ENCODE measurements around the gene NKX1-1.
A peak's percentile ranks its signal among the peaks of the same experiment; 100 is the strongest.

Gene NKX1-1

GRCh38 chr4:1359976-1360375 lies 46.3 kb downstream of the NKX1-1 start:
- DNase-seq (ENCODE audit: low read depth in 2 of 2): no peak
- no peak for TF ChIP-seq CTCF (IDR thresholded peaks at IDR 0.05; ENCODE audit: low read depth, low read length)
- no peak overlapping the region for H3K4me3 ChIP-seq (replicated peaks in 1 of 2; ENCODE audit: low read depth in 2 of 2, low read length in 2 of 2)

GRCh38 chr4:1359144-1359501 lies 47.1 kb downstream of the NKX1-1 start:
- no peak for TF ChIP-seq CTCF (IDR thresholded peaks at IDR 0.05; ENCODE audit: low read depth, low read length)
- DNase-seq (ENCODE audit: low read depth in 2 of 2): no peak
- H3K4me3 ChIP-seq (replicated peaks in 1 of 2; ENCODE audit: low read depth in 2 of 2, low read length in 2 of 2): no peak overlapping the region

GRCh38 chr4:1358421-1359143 lies 47.7 kb downstream of the NKX1-1 start:
- DNase-seq (ENCODE audit: low read depth in 2 of 2): no peak
- H3K4me3 ChIP-seq (replicated peaks in 1 of 2; ENCODE audit: low read depth in 2 of 2, low read length in 2 of 2): no peak overlapping the region
- no peak for TF ChIP-seq CTCF (IDR thresholded peaks at IDR 0.05; ENCODE audit: low read depth, low read length)

- no peak for DNase-seq (ENCODE audit: low read depth in 2 of 2)
- no peak for TF ChIP-seq CTCF (IDR thresholded peaks at IDR 0.05; ENCODE audit: low read depth, low read length)
- no peak overlapping the region for H3K4me3 ChIP-seq (replicated peaks in 1 of 2; ENCODE audit: low read depth in 2 of 2, low read length in 2 of 2)
Measured at GRCh38 chr4:1357356-1358248, 48.6 kb downstream of the NKX1-1 start.

- DNase-seq (ENCODE audit: low read depth in 2 of 2): peak; percentile 64 to 65
- H3K4me3 ChIP-seq (replicated peaks in 1 of 2; ENCODE audit: low read depth in 2 of 2, low read length in 2 of 2): no peak overlapping the region
- peak; percentile 91 for TF ChIP-seq CTCF (IDR thresholded peaks at IDR 0.05; ENCODE audit: low read depth, low read length)
Measured at GRCh38 chr4:1356181-1356998, 49.9 kb downstream of the NKX1-1 start.

GRCh38 chr4:1355378-1355777 lies 50.9 kb downstream of the NKX1-1 start:
- H3K4me3 ChIP-seq (replicated peaks in 1 of 2; ENCODE audit: low read depth in 2 of 2, low read length in 2 of 2): no peak overlapping the region
- DNase-seq (ENCODE audit: low read depth in 2 of 2): no peak
- TF ChIP-seq CTCF (IDR thresholded peaks at IDR 0.05; ENCODE audit: low read depth, low read length): no peak
